T-helper 9 cell (primary cell): ENCODE results near the gene TUT7.
A peak's percentile ranks its signal among the peaks of the same experiment; 100 is the strongest.
"Not testable (repeated sequence)": the region's sequence is repeated elsewhere in the genome, so short reads cannot be mapped to it uniquely, and the experiment has no call there.

Experiments
- DNase-seq: peaks from one replicate; pipeline ENCODE4 v3.0.0-alpha.2; 2020

The TUT7 gene

GRCh38 chr9:86290341-86290740 is 63.9 kb downstream of the TUT7 start:
- not testable (repeated sequence) for DNase-seq

- DNase-seq: no peak
Measured at GRCh38 chr9:86288499-86289198, 65.6 kb downstream of the TUT7 start.

- DNase-seq: no peak
Measured at GRCh38 chr9:86287013-86287412, 67.2 kb downstream of the TUT7 start.

- no peak for DNase-seq
Measured at GRCh38 chr9:86286278-86286677, 67.9 kb downstream of the TUT7 start.

- no peak for DNase-seq
Measured at GRCh38 chr9:86285261-86285660, 68.9 kb downstream of the TUT7 start.

- no peak for DNase-seq
Measured at GRCh38 chr9:86282979-86283535, 71.2 kb downstream of the TUT7 start.

GRCh38 chr9:86282077-86282978 is 71.9 kb downstream of the TUT7 start, which contains the start of gene ISCA1:
Gene ISCA1, minus strand, starts transcription at chr9:86282538. Its CDS starts 80 bp downstream, at chr9:86282458.
- DNase-seq: peak; percentile 99

- DNase-seq: no peak
Measured at GRCh38 chr9:86281593-86282076, 72.6 kb downstream of the TUT7 start.

GRCh38 chr9:86280580-86280979 is 73.6 kb downstream of the TUT7 start:
- no peak for DNase-seq

- no peak for DNase-seq
Measured at GRCh38 chr9:86279839-86280238, 74.4 kb downstream of the TUT7 start.

- no peak for DNase-seq
Measured at GRCh38 chr9:86277072-86277471, 77.1 kb downstream of the TUT7 start.

- DNase-seq: no peak
Measured at GRCh38 chr9:86275962-86276361, 78.2 kb downstream of the TUT7 start.

- DNase-seq: no peak
Measured at GRCh38 chr9:86274821-86275643, 79.2 kb downstream of the TUT7 start.

GRCh38 chr9:86272221-86272620 is 82.0 kb downstream of the TUT7 start:
- no peak for DNase-seq

GRCh38 chr9:86263876-86264275 is 90.3 kb downstream of the TUT7 start:
- no peak for DNase-seq

- no peak for DNase-seq
Measured at GRCh38 chr9:86262492-86262891, 91.7 kb downstream of the TUT7 start.

- DNase-seq: no peak
Measured at GRCh38 chr9:86259557-86259956, 94.7 kb downstream of the TUT7 start, which contains the start of gene C9orf153. Gene C9orf153, minus strand, starts transcription at chr9:86259657. Its CDS starts 30,054 bp downstream, at chr9:86229603.

- no peak for DNase-seq
Measured at GRCh38 chr9:86257391-86257790, 96.8 kb downstream of the TUT7 start.

GRCh38 chr9:86256653-86257052 is 97.6 kb downstream of the TUT7 start:
- no peak for DNase-seq

- no peak for DNase-seq
Measured at GRCh38 chr9:86253577-86253976, 100.6 kb downstream of the TUT7 start.

- DNase-seq: no peak
Measured at GRCh38 chr9:86252870-86253269, 101.3 kb downstream of the TUT7 start.

- no peak for DNase-seq
Measured at GRCh38 chr9:86250123-86250522, 104.1 kb downstream of the TUT7 start.
